ENCODE measurements around the gene CATSPERB. TPM values are rescaled to one million over a fixed set of nuclear protein-coding genes. Genes with fewer than 3 reads are reported as not detected.

The CATSPERB gene
- total and polyA plus RNA-seq, 2 of the 8 experiments (the other 6 are each of a cell fraction or from before 2014, with no cell fraction given), result 0.11 to 0.30 TPM

GRCh38 chr14:91536327-91536726, 195.6 kb downstream of the CATSPERB start:
- Histone ChIP-seq H2AFZ (ENCODE audit: low read length) (peak overlapping the region; percentile 85), H3K36me3 (ENCODE audit: control insufficient read depth in 2 of 4, insufficient read depth in 4 of 4, low read length in 3 of 4) (no peaks in the 10 kb centered on the region), H3K27ac (ENCODE audit: low read depth, low read length) (no peak overlapping the region), H3K4me2 (ENCODE audit: insufficient read depth in 1 of 2, low read depth in 2 of 2, low read length in 2 of 2) (no peak overlapping the region), H4K5ac (ENCODE audit: insufficient read length, low read depth, low read length) (no peak overlapping the region), H3K4me3 (ENCODE audit: extremely low read depth in 1 of 4, insufficient read depth in 2 of 4, low read depth in 3 of 4, low read length in 4 of 4) (no peak overlapping the region), H4K91ac (replicated peaks; ENCODE audit: insufficient read length, low read length) (no peak overlapping the region), H2BK12ac (ENCODE audit: low read depth, low read length) (no peak overlapping the region), H3K23me2 (ENCODE audit: low read depth, low read length) (no peaks in the 10 kb centered on the region), H4K8ac (ENCODE audit: extremely low read depth, insufficient read depth, low read length) (no peak overlapping the region), H3K23ac (ENCODE audit: insufficient read length) (no peak overlapping the region), H2BK15ac (ENCODE audit: low read length) (no peak overlapping the region), H2BK120ac (replicated peaks; ENCODE audit: low read depth, low read length) (no peak overlapping the region), H4K20me1 (replicated peaks in 1 of 2; ENCODE audit: control insufficient read depth in 1 of 2, insufficient read depth in 2 of 2, low read length in 2 of 2) (no peaks in the 10 kb centered on the region), H3K4me1 (replicated peaks in 1 of 4; ENCODE audit: control insufficient read depth in 3 of 4, insufficient read depth in 4 of 4, low read length in 3 of 4) (no peaks in the 10 kb centered on the region), H2BK5ac (ENCODE audit: low read depth, low read length) (no peak overlapping the region), H3K9me3 (ENCODE audit: insufficient read depth in 2 of 2, low read depth in 1 of 2, low read length in 1 of 2) (peaks cover 0 to 11% of the 10 kb centered on the region in 2 experiments; a peak in 1 of 4 replicates), H3K79me2 (ENCODE audit: control insufficient read depth in 1 of 2, insufficient read depth in 2 of 2, low read length in 2 of 2) (no peaks in the 10 kb centered on the region), H3K27me3 (replicated peaks in 1 of 4; ENCODE audit: control insufficient read depth in 3 of 4, extremely low read depth in 1 of 4, insufficient read depth in 3 of 4, low read length in 3 of 4) (no peaks in the 10 kb centered on the region), H3K14ac (ENCODE audit: insufficient read length) (no peak overlapping the region), H3K79me1 (ENCODE audit: low read depth, low read length) (no peaks in the 10 kb centered on the region), H3K9ac (replicated peaks in 1 of 4; ENCODE audit: extremely low read depth in 1 of 4, low read depth in 3 of 4, low read length in 3 of 4) (no peak overlapping the region), H2BK20ac (ENCODE audit: low read length) (no peak overlapping the region), H3K18ac (ENCODE audit: extremely low read depth, low read length) (no peak overlapping the region), H3K56ac (replicated peaks; ENCODE audit: insufficient read length, low read depth, low read length) (no peak overlapping the region), H2AK5ac (ENCODE audit: low read depth, low read length) (no peak overlapping the region), H3K4ac (replicated peaks; ENCODE audit: insufficient read length, low read depth, low read length) (no peak overlapping the region)
- ChIA-PET CTCF (ENCODE audit: partially characterized antibody) (interaction anchor here (0.9 to 1.8 kb wide), 4 partner anchors 10 to 356 kb away, joined by 3 to 4 read pairs (median 3); no protein-coding TSS in a partner anchor), POLR2A (ENCODE audit: partially characterized antibody) (no interaction called here)
- DNase-seq (ENCODE audit: low read depth in 1 of 2, low spot score in 2 of 2) (no peak), FAIRE-seq (no peak)
- WGBS, 2 experiments (ENCODE audit: extremely low coverage in 1 of 2, insufficient coverage in 1 of 2, insufficient read length in 1 of 2, insufficient replicate concordance in 2 of 2, low coverage in 1 of 2, low lambda C conversion rate in 2 of 2, missing lambda C conversion rate in 1 of 2), result 85% methylated on average over 3 of the region's 3 CpGs; no CpG with 5 or more reads in 1 of the 2 experiments
- TF ChIP-seq GABPA (IDR thresholded peaks at IDR 0.05; ENCODE audit: borderline replicate concordance, insufficient read depth, low read length), result no peak
- no peak for TF ChIP-seq SUZ12 (IDR thresholded peaks at IDR 0.05; ENCODE audit: low read length)
- no peak for TF ChIP-seq HDAC2 (IDR thresholded peaks at IDR 0.05; ENCODE audit: borderline replicate concordance in 1 of 2, low read depth in 2 of 2, low read length in 2 of 2)
- no peak for TF ChIP-seq CBX5 (IDR thresholded peaks at IDR 0.05; ENCODE audit: low read depth, low read length)
- TF ChIP-seq SP1 (IDR thresholded peaks at IDR 0.05; ENCODE audit: low read depth, low read length), result no peak
- no peak for TF ChIP-seq RXRA (IDR thresholded peaks at IDR 0.05; ENCODE audit: insufficient read depth, low read depth, low read length)
- TF ChIP-seq EZH2 (IDR thresholded peaks at IDR 0.05; ENCODE audit: low read depth, low read length, severe bottlenecking), result no peak
- no peak for TF ChIP-seq BCL11A (IDR thresholded peaks at IDR 0.05; ENCODE audit: low read depth in 2 of 2, low read length in 2 of 2)
- no peak for TF ChIP-seq POLR2AphosphoS5 (IDR thresholded peaks at IDR 0.05; ENCODE audit: low read depth, low read length)
- TF ChIP-seq EP300 (IDR thresholded peaks at IDR 0.05; ENCODE audit: borderline replicate concordance in 1 of 2, low read depth in 2 of 2, low read length in 2 of 2), result no peak
- TF ChIP-seq TCF12 (IDR thresholded peaks at IDR 0.05; ENCODE audit: low read depth, low read length), result no peak
- TF ChIP-seq MAX (IDR thresholded peaks at IDR 0.05), result no peak
- TF ChIP-seq E2F6 (IDR thresholded peaks at IDR 0.05), result no peak

All from H1 (cell line).